Measurements from ENCODE around the gene TTLL1.

DNA sequence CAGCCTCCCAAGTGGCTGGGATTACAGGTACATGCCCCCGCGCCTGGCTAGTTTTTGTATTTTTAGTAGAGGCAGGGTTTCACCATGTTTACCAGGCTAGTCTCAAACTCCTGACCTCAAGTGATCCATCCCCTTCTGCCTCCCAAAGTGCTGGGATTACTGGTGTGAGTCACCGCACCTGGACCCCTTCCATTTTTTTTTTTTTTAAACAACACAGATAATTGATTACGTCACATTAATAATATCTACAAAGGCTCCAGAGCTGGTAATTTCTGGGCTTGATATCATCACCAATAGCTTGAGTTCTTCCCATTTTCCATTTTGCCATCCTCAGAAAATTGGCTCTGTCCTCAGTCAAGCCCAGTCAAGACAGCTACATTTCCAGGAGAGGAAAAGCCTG lies 7.2 kb downstream of the TTLL1 start:
- no peak for TF ChIP-seq CTCF (IDR thresholded peaks at IDR 0.05)
- no peak for TF ChIP-seq POLR2A (IDR thresholded peaks at IDR 0.05)
- no peak for TF ChIP-seq EP300 (IDR thresholded peaks at IDR 0.05)
